VCaP (cell line): Measurements from ENCODE around the gene DCAKD.

Experiments
- H3K27ac ChIP-seq: fragments of 450-650 bp; 2 replicates; pipeline ENCODE4 v1.5.1; 2017
- TF ChIP-seq, protein P1 (sequence below): fragments of 450-650 bp; conservative IDR thresholded peaks from 2 replicates; pipeline ENCODE4 v1.5.1; 2017; ENCODE audit warnings: mild to moderate bottlenecking, moderate library complexity

The DCAKD gene

DNA sequence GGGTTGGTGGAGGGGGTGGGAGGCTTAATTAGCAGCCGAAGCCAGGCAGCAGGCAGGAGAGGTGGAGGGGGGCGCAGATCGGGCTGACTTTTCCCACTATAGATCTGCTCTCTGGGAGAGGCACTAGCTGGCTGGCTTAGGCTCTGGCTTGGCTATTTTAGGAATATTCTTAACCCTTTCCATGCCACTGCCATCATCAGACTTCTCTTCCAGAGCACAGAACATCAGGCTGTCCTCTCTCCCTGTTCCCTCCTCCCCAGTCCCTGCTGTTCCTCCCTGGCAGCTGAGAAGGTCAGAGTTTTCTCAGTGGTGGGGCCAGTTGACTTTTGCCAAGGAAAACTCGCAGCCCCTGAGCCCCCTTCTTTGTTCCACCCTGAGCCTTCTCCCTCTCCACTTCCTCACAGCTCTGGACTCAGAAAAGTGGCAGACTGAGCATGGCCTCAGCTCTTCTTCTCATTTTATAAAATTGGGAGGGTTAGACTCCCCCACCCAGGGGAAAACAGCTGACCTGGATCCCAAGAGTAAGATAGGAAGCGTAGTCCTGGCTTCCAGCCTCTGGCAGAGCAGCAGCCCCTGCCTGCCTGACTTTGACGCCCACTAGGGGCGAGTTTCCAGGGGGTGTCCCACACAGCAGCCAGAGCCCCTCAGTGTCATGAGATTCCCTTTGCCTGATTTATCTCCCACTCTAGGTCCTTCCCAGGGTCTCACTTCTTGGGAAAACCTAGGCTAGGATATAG is 73.5 kb downstream of the DCAKD start:
- no peak overlapping the region for H3K27ac ChIP-seq
- TF ChIP-seq, protein P1, sequence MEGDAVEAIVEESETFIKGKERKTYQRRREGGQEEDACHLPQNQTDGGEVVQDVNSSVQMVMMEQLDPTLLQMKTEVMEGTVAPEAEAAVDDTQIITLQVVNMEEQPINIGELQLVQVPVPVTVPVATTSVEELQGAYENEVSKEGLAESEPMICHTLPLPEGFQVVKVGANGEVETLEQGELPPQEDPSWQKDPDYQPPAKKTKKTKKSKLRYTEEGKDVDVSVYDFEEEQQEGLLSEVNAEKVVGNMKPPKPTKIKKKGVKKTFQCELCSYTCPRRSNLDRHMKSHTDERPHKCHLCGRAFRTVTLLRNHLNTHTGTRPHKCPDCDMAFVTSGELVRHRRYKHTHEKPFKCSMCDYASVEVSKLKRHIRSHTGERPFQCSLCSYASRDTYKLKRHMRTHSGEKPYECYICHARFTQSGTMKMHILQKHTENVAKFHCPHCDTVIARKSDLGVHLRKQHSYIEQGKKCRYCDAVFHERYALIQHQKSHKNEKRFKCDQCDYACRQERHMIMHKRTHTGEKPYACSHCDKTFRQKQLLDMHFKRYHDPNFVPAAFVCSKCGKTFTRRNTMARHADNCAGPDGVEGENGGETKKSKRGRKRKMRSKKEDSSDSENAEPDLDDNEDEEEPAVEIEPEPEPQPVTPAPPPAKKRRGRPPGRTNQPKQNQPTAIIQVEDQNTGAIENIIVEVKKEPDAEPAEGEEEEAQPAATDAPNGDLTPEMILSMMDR, result no peak

DNA sequence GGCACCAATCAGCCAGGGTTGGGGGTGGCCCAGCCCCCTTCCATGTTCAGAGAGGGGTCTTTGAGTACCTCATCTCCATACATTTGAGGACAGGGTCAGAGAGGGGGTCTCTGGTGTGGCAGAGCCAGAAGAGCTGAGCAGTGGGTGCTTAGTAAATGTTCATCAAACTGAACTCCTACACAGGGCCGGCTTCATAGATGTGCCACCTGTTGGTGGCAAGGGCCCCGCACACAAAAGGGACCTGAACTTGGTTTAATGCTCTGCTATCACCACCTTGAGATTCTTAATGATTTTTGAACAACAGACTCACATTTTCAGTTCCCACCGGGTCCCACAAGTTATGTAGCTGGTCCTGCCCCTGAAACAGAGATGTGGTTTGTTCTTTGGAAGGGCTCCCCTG is 74.4 kb downstream of the DCAKD start:
- no peak overlapping the region for H3K27ac ChIP-seq
- TF ChIP-seq, protein P1, result no peak

DNA sequence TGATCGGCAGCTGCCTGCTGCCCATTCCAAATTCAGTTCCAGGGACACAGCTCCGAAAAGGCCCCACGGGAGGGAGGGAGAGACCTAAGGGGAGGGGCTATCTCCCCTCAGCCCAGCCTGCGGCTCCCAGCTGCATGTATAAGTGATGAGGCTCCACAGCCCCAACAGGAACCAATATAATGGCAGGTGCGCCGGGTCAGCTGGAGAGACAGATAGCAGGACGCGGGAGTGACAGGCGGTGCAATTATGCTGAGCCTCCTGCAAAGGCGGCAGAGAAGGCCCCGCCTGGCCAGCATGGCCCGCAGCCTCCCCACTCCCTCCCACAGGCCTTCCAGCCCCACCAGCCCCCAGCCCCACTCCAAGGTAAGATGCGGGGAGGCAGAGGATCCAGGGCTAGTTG is 75.2 kb downstream of the DCAKD start:
- TF ChIP-seq, protein P1, result no peak
- H3K27ac ChIP-seq, result no peak overlapping the region
